ENCODE results near the gene TIGAR.

Gene TIGAR

GRCh38 chr12:4355156-4356040 lies 34.4 kb downstream of the TIGAR start:
- no peak overlapping the region for H3K4me2 ChIP-seq (ENCODE audit: low read length)
- peaks cover 12% of the 10 kb centered on the region for H3K36me3 ChIP-seq (replicated peaks; ENCODE audit: low read depth, low read length)
- H3K27ac ChIP-seq (ENCODE audit: low read length) = no peak overlapping the region
- H3K9ac ChIP-seq (ENCODE audit: low read length) = no peak overlapping the region
- no peak overlapping the region for H2AFZ ChIP-seq (ENCODE audit: low read depth, low read length)
- H4K20me1 ChIP-seq (ENCODE audit: insufficient read depth, low read length) = no peaks in the 10 kb centered on the region
- H3K79me2 ChIP-seq (ENCODE audit: low read length) = no peaks in the 10 kb centered on the region
- H3K4me1 ChIP-seq (ENCODE audit: low read length) = no peaks in the 10 kb centered on the region
- no peaks in the 10 kb centered on the region for H3K27me3 ChIP-seq (ENCODE audit: low read depth, low read length)
- no peaks in the 10 kb centered on the region for H3K9me3 ChIP-seq (ENCODE audit: insufficient read depth, low read length)
- H3K4me3 ChIP-seq (ENCODE audit: low read length) = no peak overlapping the region
- no peak for TF ChIP-seq EZH2phosphoT487 (IDR thresholded peaks at IDR 0.05; ENCODE audit: low read depth)
- no peak for TF ChIP-seq CTCF (IDR thresholded peaks at IDR 0.05; ENCODE audit: low read depth, low read length)

GRCh38 chr12:4356041-4356327 lies 35.0 kb downstream of the TIGAR start:
- Histone ChIP-seq H2AFZ (ENCODE audit: low read depth, low read length) (no peak overlapping the region), H3K9me3 (ENCODE audit: insufficient read depth, low read length) (no peaks in the 10 kb centered on the region), H3K36me3 (replicated peaks; ENCODE audit: low read depth, low read length) (peaks cover 12% of the 10 kb centered on the region), H3K27ac (ENCODE audit: low read length) (no peak overlapping the region), H4K20me1 (ENCODE audit: insufficient read depth, low read length) (no peaks in the 10 kb centered on the region), H3K4me3 (ENCODE audit: low read length) (no peak overlapping the region), H3K27me3 (ENCODE audit: low read depth, low read length) (no peaks in the 10 kb centered on the region), H3K4me2 (ENCODE audit: low read length) (no peak overlapping the region), H3K79me2 (ENCODE audit: low read length) (no peaks in the 10 kb centered on the region), H3K9ac (ENCODE audit: low read length) (no peak overlapping the region), H3K4me1 (ENCODE audit: low read length) (no peaks in the 10 kb centered on the region)
- no peak for TF ChIP-seq EZH2phosphoT487 (IDR thresholded peaks at IDR 0.05; ENCODE audit: low read depth)
- TF ChIP-seq CTCF (IDR thresholded peaks at IDR 0.05; ENCODE audit: low read depth, low read length) = peak; percentile 63

GRCh38 chr12:4366090-4366489 lies 45.1 kb downstream of the TIGAR start:
- Histone ChIP-seq H3K27me3 (ENCODE audit: low read depth, low read length) (no peaks in the 10 kb centered on the region), H3K9me3 (ENCODE audit: insufficient read depth, low read length) (no peaks in the 10 kb centered on the region), H3K36me3 (replicated peaks; ENCODE audit: low read depth, low read length) (no peaks in the 10 kb centered on the region), H3K4me2 (ENCODE audit: low read length) (no peak overlapping the region), H3K27ac (ENCODE audit: low read length) (no peak overlapping the region), H3K9ac (ENCODE audit: low read length) (no peak overlapping the region), H3K4me1 (ENCODE audit: low read length) (no peaks in the 10 kb centered on the region), H3K79me2 (ENCODE audit: low read length) (no peaks in the 10 kb centered on the region), H2AFZ (ENCODE audit: low read depth, low read length) (no peak overlapping the region), H4K20me1 (ENCODE audit: insufficient read depth, low read length) (no peaks in the 10 kb centered on the region), H3K4me3 (ENCODE audit: low read length) (no peak overlapping the region)
- TF ChIP-seq CTCF (IDR thresholded peaks at IDR 0.05; ENCODE audit: low read depth, low read length) = no peak
- no peak for TF ChIP-seq EZH2phosphoT487 (IDR thresholded peaks at IDR 0.05; ENCODE audit: low read depth)

GRCh38 chr12:4369548-4369947 lies 48.5 kb downstream of the TIGAR start:
- no peak overlapping the region for H3K4me3 ChIP-seq (ENCODE audit: low read length)
- no peak overlapping the region for H2AFZ ChIP-seq (ENCODE audit: low read depth, low read length)
- H3K79me2 ChIP-seq (ENCODE audit: low read length) = no peaks in the 10 kb centered on the region
- no peaks in the 10 kb centered on the region for H3K9me3 ChIP-seq (ENCODE audit: insufficient read depth, low read length)
- H4K20me1 ChIP-seq (ENCODE audit: insufficient read depth, low read length) = no peaks in the 10 kb centered on the region
- no peaks in the 10 kb centered on the region for H3K4me1 ChIP-seq (ENCODE audit: low read length)
- TF ChIP-seq EZH2phosphoT487 (IDR thresholded peaks at IDR 0.05; ENCODE audit: low read depth) (no peak), CTCF (IDR thresholded peaks at IDR 0.05; ENCODE audit: low read depth, low read length) (no peak)
- no peak overlapping the region for H3K4me2 ChIP-seq (ENCODE audit: low read length)
- H3K27ac ChIP-seq (ENCODE audit: low read length) = no peak overlapping the region
- H3K9ac ChIP-seq (ENCODE audit: low read length) = no peak overlapping the region
- H3K36me3 ChIP-seq (replicated peaks; ENCODE audit: low read depth, low read length) = no peaks in the 10 kb centered on the region
- no peaks in the 10 kb centered on the region for H3K27me3 ChIP-seq (ENCODE audit: low read depth, low read length)

Data from OCI-LY3 (cell line).